GM23338 (cell line): ENCODE measurements around the gene DAB2. TPM values are rescaled to one million over a fixed set of nuclear protein-coding genes. Genes with fewer than 3 reads are reported as not detected.

ENCODE experiments used
- ATAC-seq: fragments of 200-7000 bp; cut with Tn5 transposase; 3 replicates; pipeline ENCODE4 v1.9.1; 2020
- DNase-seq: peaks from one replicate; pipeline ENCODE4 v3.0.0-alpha.2; 2015; ENCODE audit warnings: low spot score
- H2AFZ ChIP-seq: fragments of 200-600 bp; sonication (generic); 2 replicates; pipeline ENCODE4 v1.8.0; 2016; ENCODE audit warnings: antibody characterized with exemption, mild to moderate bottlenecking, moderate library complexity
- H3F3A ChIP-seq: fragments of 200-600 bp; sonication (generic); replicated peaks from 2 replicates; pipeline ENCODE4 v1.8.0; 2017; ENCODE audit warnings: antibody characterized with exemption, mixed run types, low read depth
- H3K27ac ChIP-seq: fragments of 200-600 bp; sonication (generic); 2 replicates; pipeline ENCODE4 v1.6.1; 2016; ENCODE audit warnings: low read depth
- H3K27me3 ChIP-seq: fragments of 200-600 bp; sonication (generic); 2 replicates; pipeline ENCODE4 v1.8.0; 2016; ENCODE audit warnings: mild to moderate bottlenecking, mixed run types, moderate library complexity; ENCODE audit not compliant: insufficient read depth
- H3K36me3 ChIP-seq: fragments of 200-600 bp; sonication (generic); 2 replicates; pipeline ENCODE4 v1.8.0; 2016; ENCODE audit warnings: mild to moderate bottlenecking; ENCODE audit not compliant: insufficient read depth
- H3K4me1 ChIP-seq: fragments of 200-600 bp; sonication (generic); 2 replicates; pipeline ENCODE4 v1.8.0; 2016; ENCODE audit warnings: mild to moderate bottlenecking, moderate library complexity; ENCODE audit not compliant: insufficient read depth
- H3K4me2 ChIP-seq: fragments of 200-600 bp; sonication (generic); 2 replicates; pipeline ENCODE4 v1.7.1; 2017; ENCODE audit warnings: mixed run types
- H3K4me3 ChIP-seq: fragments of 200-600 bp; sonication (generic); 2 replicates; pipeline ENCODE4 v1.6.1; 2016; ENCODE audit warnings: mixed run types
- H3K79me2 ChIP-seq: fragments of 200-600 bp; sonication (generic); replicated peaks from 2 replicates; pipeline ENCODE4 v1.8.0; 2017; ENCODE audit warnings: mild to moderate bottlenecking; ENCODE audit not compliant: insufficient read depth
- H3K9me2 ChIP-seq: fragments of 200-600 bp; sonication (generic); 2 replicates; pipeline ENCODE4 v1.8.0; 2017; ENCODE audit not compliant: insufficient read depth
- H4K20me1 ChIP-seq: fragments of 200-600 bp; sonication (generic); replicated peaks from 2 replicates; pipeline ENCODE4 v1.8.0; 2017; ENCODE audit warnings: mild to moderate bottlenecking; ENCODE audit not compliant: insufficient read depth
- H3K27ac Mint-ChIP-seq: 2 replicates; pipeline ENCODE4 v1.8.0; 2020; ENCODE audit warnings: inconsistent platforms, mild to moderate bottlenecking, moderate library complexity, mixed read lengths
- H3K27me3 Mint-ChIP-seq: 3 replicates; pipeline ENCODE4 v1.8.0; 2022; ENCODE audit warnings: low read depth, mild to moderate bottlenecking, moderate library complexity, mixed read lengths, inconsistent platforms; ENCODE audit not compliant: insufficient read depth, poor library complexity
- H3K36me3 Mint-ChIP-seq: 3 replicates; pipeline ENCODE4 v1.8.0; 2021; ENCODE audit warnings: low read depth, mild to moderate bottlenecking, inconsistent platforms, moderate library complexity, mixed read lengths
- H3K4me1 Mint-ChIP-seq: 3 replicates; pipeline ENCODE4 v1.8.0; 2020; ENCODE audit warnings: mild to moderate bottlenecking, inconsistent platforms, mixed read lengths
- H3K4me3 Mint-ChIP-seq: 3 replicates; pipeline ENCODE4 v1.8.0; 2021; ENCODE audit warnings: moderate library complexity, mild to moderate bottlenecking, inconsistent platforms, mixed read lengths
- H3K9me3 Mint-ChIP-seq: 3 replicates; pipeline ENCODE4 v1.8.0; 2020; ENCODE audit warnings: moderate library complexity, mild to moderate bottlenecking, inconsistent platforms, mixed read lengths
- EZH2 ChIP-seq: fragments of 200-600 bp; sonication (generic); IDR thresholded peaks from one replicate; pipeline ENCODE4 v1.8.0; 2017; ENCODE audit warnings: antibody characterized with exemption, mild to moderate bottlenecking, low read depth; ENCODE audit not compliant: unreplicated experiment
- EZH2phosphoT487 ChIP-seq: fragments of 200-600 bp; sonication (generic); IDR thresholded peaks from one replicate; pipeline ENCODE4 v1.8.1; 2018; ENCODE audit warnings: antibody characterized with exemption; ENCODE audit not compliant: unreplicated experiment
- NANOG ChIP-seq: IDR thresholded peaks from 2 replicates; pipeline ENCODE4 v1.6.1; 2016; ENCODE audit warnings: antibody characterized with exemption, borderline replicate concordance
- POLR2AphosphoS5 ChIP-seq: IDR thresholded peaks from 2 replicates; pipeline ENCODE4 v1.6.1; 2016; ENCODE audit warnings: antibody characterized with exemption, low read depth
- STAT1 ChIP-seq: IDR thresholded peaks from one replicate; pipeline ENCODE4 v1.6.1; 2016; ENCODE audit warnings: antibody characterized with exemption; ENCODE audit not compliant: unreplicated experiment
- ZNF114 ChIP-seq: fragments of 250-450 bp; sonication (Bioruptor Pico); IDR thresholded peaks from 2 replicates; pipeline ENCODE4 v1.5.0; 2020; ENCODE audit warnings: mild to moderate bottlenecking, moderate library complexity
- ZNF331 ChIP-seq: fragments of 250-450 bp; sonication (Bioruptor Pico); IDR thresholded peaks from 2 replicates; pipeline ENCODE4 v1.5.0; 2020; ENCODE audit warnings: low read depth, mild to moderate bottlenecking, moderate library complexity
- polyA plus RNA-seq: library from polyadenylated mRNA; unstranded; fragments of >200 nt; fragmentation: Nextera tagmentation; extraction: Ambion mirVana; gene quantifications from 2 replicates; pipeline ENCODE4 v1.2.1, GENCODE V29; 2016
- total RNA-seq: library from RNA; depleted of rRNA; stranded (reverse); fragments of >200 nt; shearing (Covaris generic); gene quantifications from 2 replicates; pipeline ENCODE4 v1.2.3, GENCODE V29; 2014
- TF ChIP-seq, protein P1 (sequence below): fragments of 250-450 bp; sonication (Bioruptor Pico); IDR thresholded peaks from 2 replicates; pipeline ENCODE4 v1.5.0; 2020; ENCODE audit warnings: mild to moderate bottlenecking, moderate library complexity

Gene DAB2
- total and polyA plus RNA-seq, 2 experiments from 2014 or later = 6.4 to 8.4 TPM

DNA sequence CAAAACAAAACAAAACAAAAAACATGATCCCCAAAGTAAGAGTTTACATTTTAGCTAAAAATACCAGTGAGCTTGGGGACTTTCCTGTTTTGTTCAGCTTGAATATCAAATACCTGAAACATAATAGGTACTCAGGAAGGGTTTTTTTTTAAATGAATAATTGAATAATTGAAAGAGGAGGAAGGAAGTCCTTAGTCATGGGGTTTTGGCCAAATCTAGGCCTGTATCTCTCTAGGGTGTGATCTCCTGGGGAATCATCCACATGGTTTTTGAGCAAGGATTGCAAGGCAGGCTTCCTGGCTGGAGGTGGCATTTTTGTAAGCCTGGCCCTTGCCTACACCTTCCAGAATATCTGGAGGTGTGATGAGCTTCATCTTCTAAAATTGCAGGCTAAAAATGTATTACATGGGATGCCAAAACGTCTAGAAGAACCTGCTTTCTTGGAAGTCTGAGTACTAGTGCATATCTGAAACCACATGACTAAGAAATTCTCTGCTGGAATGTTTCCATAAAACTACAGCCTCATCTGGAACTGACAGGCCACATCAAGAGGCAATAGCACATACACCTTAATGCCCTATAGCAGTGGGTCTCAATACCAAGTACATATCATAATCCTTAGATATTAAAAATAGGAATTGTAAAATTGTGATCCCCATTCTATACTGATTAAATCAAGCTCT is 70.9 kb downstream of the DAB2 start:
- peaks cover 3% of the 10 kb centered on the region for H3K27me3 Mint-ChIP-seq
- H3K36me3 ChIP-seq = no peaks in the 10 kb centered on the region; the same call in 1 of the 2 replicates
- H3K4me2 ChIP-seq = no peak overlapping the region
- DNase-seq (no peak), ATAC-seq (no peak)
- no peaks in the 10 kb centered on the region for H3K27me3 ChIP-seq
- H3K4me1 ChIP-seq = no peaks in the 10 kb centered on the region
- H3K4me1 Mint-ChIP-seq = peaks cover 6% of the 10 kb centered on the region
- no peak overlapping the region for H3K27ac ChIP-seq
- H2AFZ ChIP-seq = no peak overlapping the region
- peaks cover 14% of the 10 kb centered on the region for H3K9me2 ChIP-seq
- H3K27ac Mint-ChIP-seq = no peak overlapping the region
- H3F3A ChIP-seq = no peaks in the 10 kb centered on the region
- H3K4me3 ChIP-seq = no peak overlapping the region
- peaks cover 16% of the 10 kb centered on the region for H3K36me3 Mint-ChIP-seq
- H3K79me2 ChIP-seq = no peaks in the 10 kb centered on the region
- no peak overlapping the region for H3K4me3 Mint-ChIP-seq
- no peak for TF ChIP-seq ZNF331 (CRISPR knock-in tag)
- no peak for TF ChIP-seq POLR2AphosphoS5
- TF ChIP-seq, protein P1, sequence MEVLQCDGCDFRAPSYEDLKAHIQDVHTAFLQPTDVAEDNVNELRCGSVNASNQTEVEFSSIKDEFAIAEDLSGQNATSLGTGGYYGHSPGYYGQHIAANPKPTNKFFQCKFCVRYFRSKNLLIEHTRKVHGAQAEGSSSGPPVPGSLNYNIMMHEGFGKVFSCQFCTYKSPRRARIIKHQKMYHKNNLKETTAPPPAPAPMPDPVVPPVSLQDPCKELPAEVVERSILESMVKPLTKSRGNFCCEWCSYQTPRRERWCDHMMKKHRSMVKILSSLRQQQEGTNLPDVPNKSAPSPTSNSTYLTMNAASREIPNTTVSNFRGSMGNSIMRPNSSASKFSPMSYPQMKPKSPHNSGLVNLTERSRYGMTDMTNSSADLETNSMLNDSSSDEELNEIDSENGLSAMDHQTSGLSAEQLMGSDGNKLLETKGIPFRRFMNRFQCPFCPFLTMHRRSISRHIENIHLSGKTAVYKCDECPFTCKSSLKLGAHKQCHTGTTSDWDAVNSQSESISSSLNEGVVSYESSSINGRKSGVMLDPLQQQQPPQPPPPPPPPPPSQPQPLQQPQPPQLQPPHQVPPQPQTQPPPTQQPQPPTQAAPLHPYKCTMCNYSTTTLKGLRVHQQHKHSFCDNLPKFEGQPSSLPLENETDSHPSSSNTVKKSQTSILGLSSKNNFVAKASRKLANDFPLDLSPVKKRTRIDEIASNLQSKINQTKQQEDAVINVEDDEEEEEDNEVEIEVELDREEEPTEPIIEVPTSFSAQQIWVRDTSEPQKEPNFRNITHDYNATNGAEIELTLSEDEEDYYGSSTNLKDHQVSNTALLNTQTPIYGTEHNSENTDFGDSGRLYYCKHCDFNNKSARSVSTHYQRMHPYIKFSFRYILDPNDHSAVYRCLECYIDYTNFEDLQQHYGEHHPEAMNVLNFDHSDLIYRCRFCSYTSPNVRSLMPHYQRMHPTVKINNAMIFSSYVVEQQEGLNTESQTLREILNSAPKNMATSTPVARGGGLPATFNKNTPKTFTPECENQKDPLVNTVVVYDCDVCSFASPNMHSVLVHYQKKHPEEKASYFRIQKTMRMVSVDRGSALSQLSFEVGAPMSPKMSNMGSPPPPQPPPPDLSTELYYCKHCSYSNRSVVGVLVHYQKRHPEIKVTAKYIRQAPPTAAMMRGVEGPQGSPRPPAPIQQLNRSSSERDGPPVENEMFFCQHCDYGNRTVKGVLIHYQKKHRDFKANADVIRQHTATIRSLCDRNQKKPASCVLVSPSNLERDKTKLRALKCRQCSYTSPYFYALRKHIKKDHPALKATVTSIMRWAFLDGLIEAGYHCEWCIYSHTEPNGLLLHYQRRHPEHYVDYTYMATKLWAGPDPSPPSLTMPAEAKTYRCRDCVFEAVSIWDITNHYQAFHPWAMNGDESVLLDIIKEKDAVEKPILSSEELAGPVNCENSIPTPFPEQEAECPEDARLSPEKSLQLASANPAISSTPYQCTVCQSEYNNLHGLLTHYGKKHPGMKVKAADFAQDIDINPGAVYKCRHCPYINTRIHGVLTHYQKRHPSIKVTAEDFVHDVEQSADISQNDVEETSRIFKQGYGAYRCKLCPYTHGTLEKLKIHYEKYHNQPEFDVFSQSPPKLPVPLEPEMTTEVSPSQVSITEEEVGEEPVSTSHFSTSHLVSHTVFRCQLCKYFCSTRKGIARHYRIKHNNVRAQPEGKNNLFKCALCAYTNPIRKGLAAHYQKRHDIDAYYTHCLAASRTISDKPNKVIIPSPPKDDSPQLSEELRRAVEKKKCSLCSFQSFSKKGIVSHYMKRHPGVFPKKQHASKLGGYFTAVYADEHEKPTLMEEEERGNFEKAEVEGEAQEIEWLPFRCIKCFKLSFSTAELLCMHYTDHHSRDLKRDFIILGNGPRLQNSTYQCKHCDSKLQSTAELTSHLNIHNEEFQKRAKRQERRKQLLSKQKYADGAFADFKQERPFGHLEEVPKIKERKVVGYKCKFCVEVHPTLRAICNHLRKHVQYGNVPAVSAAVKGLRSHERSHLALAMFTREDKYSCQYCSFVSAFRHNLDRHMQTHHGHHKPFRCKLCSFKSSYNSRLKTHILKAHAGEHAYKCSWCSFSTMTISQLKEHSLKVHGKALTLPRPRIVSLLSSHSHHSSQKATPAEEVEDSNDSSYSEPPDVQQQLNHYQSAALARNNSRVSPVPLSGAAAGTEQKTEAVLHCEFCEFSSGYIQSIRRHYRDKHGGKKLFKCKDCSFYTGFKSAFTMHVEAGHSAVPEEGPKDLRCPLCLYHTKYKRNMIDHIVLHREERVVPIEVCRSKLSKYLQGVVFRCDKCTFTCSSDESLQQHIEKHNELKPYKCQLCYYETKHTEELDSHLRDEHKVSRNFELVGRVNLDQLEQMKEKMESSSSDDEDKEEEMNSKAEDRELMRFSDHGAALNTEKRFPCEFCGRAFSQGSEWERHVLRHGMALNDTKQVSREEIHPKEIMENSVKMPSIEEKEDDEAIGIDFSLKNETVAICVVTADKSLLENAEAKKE (CRISPR knock-in tag) = no peak
- H3K9me3 Mint-ChIP-seq = peaks cover 39% of the 10 kb centered on the region
- no peaks in the 10 kb centered on the region for H4K20me1 ChIP-seq

DNA sequence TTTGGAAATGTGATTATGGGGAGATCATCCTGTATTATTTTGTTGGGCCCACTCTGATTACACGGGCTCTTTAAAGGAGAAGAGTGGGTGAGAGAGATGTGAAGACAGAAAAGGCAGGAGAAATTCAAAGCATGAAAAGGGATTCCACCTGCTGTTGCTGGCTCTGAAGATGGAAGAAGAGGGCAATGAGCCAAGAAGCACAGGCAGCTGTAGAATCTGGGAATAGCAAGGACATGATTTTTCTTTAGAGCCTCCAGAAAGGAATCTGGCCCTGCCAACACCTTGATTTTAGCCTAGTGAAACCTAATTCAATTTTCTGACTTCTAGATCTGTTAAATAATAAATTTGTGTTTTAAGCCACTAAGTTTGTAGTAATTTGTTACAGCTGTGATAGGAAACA is 71.8 kb downstream of the DAB2 start:
- Mint-ChIP-seq H3K27me3 (peaks cover 3% of the 10 kb centered on the region), H3K4me1 (peaks cover 6% of the 10 kb centered on the region), H3K36me3 (peaks cover 11% of the 10 kb centered on the region), H3K27ac (no peak overlapping the region), H3K4me3 (no peak overlapping the region), H3K9me3 (peaks cover 33% of the 10 kb centered on the region)
- no peak overlapping the region for H2AFZ ChIP-seq
- H3K4me2 ChIP-seq = no peak overlapping the region
- no peaks in the 10 kb centered on the region for H3F3A ChIP-seq
- H3K79me2 ChIP-seq = no peaks in the 10 kb centered on the region
- H3K27me3 ChIP-seq = no peaks in the 10 kb centered on the region
- H3K36me3 ChIP-seq = no peaks in the 10 kb centered on the region; the same call in 1 of the 2 replicates
- DNase-seq (no peak), ATAC-seq (no peak)
- H3K9me2 ChIP-seq = peaks cover 14% of the 10 kb centered on the region
- H4K20me1 ChIP-seq = no peaks in the 10 kb centered on the region
- no peak overlapping the region for H3K4me3 ChIP-seq
- no peak overlapping the region for H3K27ac ChIP-seq
- no peaks in the 10 kb centered on the region for H3K4me1 ChIP-seq
- no peak for TF ChIP-seq NANOG
- no peak for TF ChIP-seq EZH2phosphoT487
- TF ChIP-seq POLR2AphosphoS5 = no peak
- no peak for TF ChIP-seq EZH2
- no peak for TF ChIP-seq ZNF331 (CRISPR knock-in tag)
- no peak for TF ChIP-seq ZNF114 (CRISPR knock-in tag)
- TF ChIP-seq STAT1 = no peak
